SK-N-SH (cell line): ENCODE measurements around the gene BTBD9. TPM values are rescaled to one million over a fixed set of nuclear protein-coding genes. Genes with fewer than 3 reads are reported as not detected.

ENCODE experiments used
- CTCF ChIA-PET: fragments of 300-600, 350-600 bp; formaldehyde crosslinking; extraction: SDS; loops from one replicate; lab custom pipeline; 2021; lab: Yijun Ruan, JAX
- POLR2A ChIA-PET: fragments of 350-600 bp; sonication (Branson Sonifier 250); formaldehyde crosslinking; extraction: SDS; loops from one replicate; lab custom pipeline; 2020; ENCODE audit warnings: antibody characterized with exemption, inconsistent platforms; lab: Yijun Ruan, JAX
- DNase-seq: peaks from one replicate; pipeline ENCODE4 v3.0.0; 2012
- H2AFZ ChIP-seq: fragments of 200-600 bp; sonication (generic); 2 replicates; pipeline ENCODE4 v1.8.1; 2016; ENCODE audit warnings: antibody characterized with exemption, mild to moderate bottlenecking, low read depth
- H3F3A ChIP-seq: fragments of 200-600 bp; sonication (generic); replicated peaks from 2 replicates; pipeline ENCODE3; 2016; ENCODE audit warnings: antibody characterized with exemption, mild to moderate bottlenecking; ENCODE audit not compliant: insufficient read depth
- H3K27ac ChIP-seq, 2 experiments: fragments of 200-500 bp in 1 of 2; fragments of 200-600 bp in 1 of 2; sonication (Bioruptor generic) in 1 of 2; sonication (generic), shearing (Covaris generic) in 1 of 2; 2 replicates each; pipeline versions ENCODE4 v1.5.1 to v1.6.1; 2014 to 2016; ENCODE audit warnings: low read depth in 2 of 2, inconsistent platforms in 1 of 2, low read length in 1 of 2, mild to moderate bottlenecking in 1 of 2, mixed read lengths in 1 of 2
- H3K27me3 ChIP-seq: fragments of 200-600 bp; sonication (generic), shearing (Covaris generic); 2 replicates; pipeline ENCODE4 v1.6.1; 2016; ENCODE audit warnings: mixed run types; ENCODE audit not compliant: insufficient read depth
- H3K36me3 ChIP-seq, 2 experiments: fragments of 200-500 bp in 1 of 2; fragments of 200-600 bp in 1 of 2; sonication (Bioruptor generic) in 1 of 2; sonication (generic) in 1 of 2; replicated peaks in 1 of 2; 2 replicates each; pipeline versions ENCODE3 to v1.5.1; 2014 to 2016; ENCODE audit warnings: low read length in 1 of 2, mild to moderate bottlenecking in 1 of 2; ENCODE audit not compliant: insufficient read depth in 2 of 2, control insufficient read depth in 1 of 2
- H3K4me1 ChIP-seq, 2 experiments: fragments of 200-500 bp in 1 of 2; fragments of 200-600 bp in 1 of 2; sonication (Bioruptor generic) in 1 of 2; sonication (generic), shearing (Covaris generic) in 1 of 2; 2 replicates each; pipeline versions ENCODE4 v1.5.1 to v1.6.1; 2014 to 2016; ENCODE audit warnings: low read depth in 1 of 2, low read length in 1 of 2, mixed run types in 1 of 2; ENCODE audit not compliant: insufficient read depth in 2 of 2, control insufficient read depth in 1 of 2
- H3K4me2 ChIP-seq: fragments of 200-600 bp; sonication (generic), shearing (Covaris generic); 2 replicates; pipeline ENCODE4 v1.6.1; 2017; ENCODE audit warnings: mixed run types
- H3K4me3 ChIP-seq, 2 experiments: fragments of 200-500 bp in 1 of 2; fragments of 200-600 bp in 1 of 2; sonication (Bioruptor generic) in 1 of 2; sonication (generic), shearing (Covaris generic) in 1 of 2; 2 replicates each; pipeline versions ENCODE4 v1.5.1 to v1.8.1; 2014 to 2016; ENCODE audit warnings: low read depth in 2 of 2, inconsistent platforms in 1 of 2, low read length in 1 of 2, mild to moderate bottlenecking in 1 of 2, mixed read lengths in 1 of 2, moderate library complexity in 1 of 2
- H3K79me2 ChIP-seq: fragments of 200-600 bp; sonication (generic); 2 replicates; pipeline ENCODE4 v1.8.1; 2017; ENCODE audit warnings: mild to moderate bottlenecking; ENCODE audit not compliant: insufficient read depth
- H3K9ac ChIP-seq: fragments of 200-600 bp; sonication (generic); 2 replicates; pipeline ENCODE4 v1.6.1; 2017; ENCODE audit warnings: mixed run types
- H3K9me2 ChIP-seq: fragments of 200-600 bp; sonication (generic); 2 replicates; pipeline ENCODE4 v1.6.1; 2017; ENCODE audit warnings: mixed run types
- H3K9me3 ChIP-seq: fragments of 200-600 bp; sonication (generic); 2 replicates; pipeline ENCODE4 v1.6.1; 2017; ENCODE audit warnings: mixed run types, mild to moderate bottlenecking, moderate library complexity
- H4K20me1 ChIP-seq: fragments of 200-600 bp; sonication (generic); 2 replicates; pipeline ENCODE4 v1.6.1; 2017; ENCODE audit warnings: mild to moderate bottlenecking, mixed run types; ENCODE audit not compliant: insufficient read depth
- CHD2 ChIP-seq: fragments of 150-350 bp; IDR thresholded peaks from 2 replicates; pipeline ENCODE4 v1.6.1; 2018; ENCODE audit warnings: low read length; ENCODE audit not compliant: partially characterized antibody
- CTCF ChIP-seq: fragments of 200-600 bp; sonication (generic); IDR thresholded peaks from 2 replicates; pipeline ENCODE4 v1.6.1; 2017; ENCODE audit warnings: antibody characterized with exemption, mild to moderate bottlenecking, moderate library complexity
- EP300 ChIP-seq, 2 experiments: IDR thresholded peaks; 2 replicates each; pipeline versions ENCODE4 v1.4.0 to v1.6.1; 2012; ENCODE audit warnings: borderline replicate concordance in 1 of 2, low read depth in 1 of 2, low read length in 1 of 2
- FOSL2 ChIP-seq: IDR thresholded peaks from 2 replicates; pipeline ENCODE4 v1.4.0; 2012; ENCODE audit warnings: low read depth, mild to moderate bottlenecking, moderate library complexity, borderline replicate concordance
- FOXJ3 ChIP-seq: sonication (generic); formaldehyde crosslinking; IDR thresholded peaks from 2 replicates; pipeline ENCODE4 v1.5.1; 2020; ENCODE audit warnings: mild to moderate bottlenecking, missing genetic modification reagents
- FOXM1 ChIP-seq: IDR thresholded peaks from 2 replicates; pipeline ENCODE4 v1.4.0; 2012; ENCODE audit warnings: low read depth, mild to moderate bottlenecking
- GABPA ChIP-seq: IDR thresholded peaks from 2 replicates; pipeline ENCODE4 v1.4.0; 2012; ENCODE audit warnings: low read depth, mild to moderate bottlenecking
- GATA2 ChIP-seq: sonication (generic); formaldehyde crosslinking; IDR thresholded peaks from 2 replicates; pipeline ENCODE4 v1.5.0; 2020; ENCODE audit warnings: mild to moderate bottlenecking, missing genetic modification reagents
- JUND ChIP-seq: IDR thresholded peaks from 2 replicates; pipeline ENCODE4 v1.4.0; 2012
- MXI1 ChIP-seq: IDR thresholded peaks from 2 replicates; pipeline ENCODE4 v1.6.1; 2012; ENCODE audit warnings: mild to moderate bottlenecking, low read depth, low read length, improper control_type of control experiment
- PBX3 ChIP-seq: IDR thresholded peaks from 2 replicates; pipeline ENCODE4; 2012
- POLR2AphosphoS5 ChIP-seq: IDR thresholded peaks from 2 replicates; pipeline ENCODE4 v1.6.1; 2012; ENCODE audit warnings: low read depth, low read length
- RCOR1 ChIP-seq: fragments of 150-350 bp; IDR thresholded peaks from 2 replicates; pipeline ENCODE4 v1.6.1; 2017; ENCODE audit warnings: antibody characterized with exemption, low read length
- RXRA ChIP-seq: IDR thresholded peaks from 2 replicates; pipeline ENCODE4 v1.4.0; 2012; ENCODE audit warnings: low read depth, mild to moderate bottlenecking, borderline replicate concordance
- TAF1 ChIP-seq: IDR thresholded peaks from 2 replicates; pipeline ENCODE4 v1.6.1; 2012; ENCODE audit warnings: low read depth, mild to moderate bottlenecking, low read length, moderate library complexity, borderline replicate concordance
- TCF12 ChIP-seq: IDR thresholded peaks from 2 replicates; pipeline ENCODE4 v1.4.0; 2012
- TEAD4 ChIP-seq: IDR thresholded peaks from 2 replicates; pipeline ENCODE4 v1.4.0; 2012; ENCODE audit warnings: mild to moderate bottlenecking, borderline replicate concordance; ENCODE audit not compliant: insufficient read depth
- YY1 ChIP-seq: IDR thresholded peaks from 2 replicates; pipeline ENCODE4 v1.4.0; 2012; ENCODE audit warnings: low read depth, mild to moderate bottlenecking
- WGBS: methylation state at CpG from one replicate; pipeline ENCODE4 v1.1.6; 2017; ENCODE audit warnings: low lambda C conversion rate; 5-methylcytosine and 5-hydroxymethylcytosine counted together
- polyA plus RNA-seq, 3 experiments: library from polyadenylated mRNA; depleted of rRNA; stranded (reverse); fragments of >200 nt; gene quantifications; 2 replicates each; pipeline ENCODE4 v1.2.3, GENCODE V29; 2012
- TF ChIP-seq, protein P1 (sequence below): fragments of 150-350 bp; IDR thresholded peaks from 2 replicates; pipeline ENCODE4 v1.6.1; 2016; ENCODE audit warnings: mild to moderate bottlenecking, low read depth, low read length

BTBD9 gene
- polyA plus RNA-seq, 1 of the 3 experiments (the other 2 are of a cell fraction) = 2.2 TPM

- TF ChIP-seq CTCF (no peak), EP300 (IDR thresholded peaks at IDR 0.05; ENCODE audit: borderline replicate concordance in 1 of 2, low read depth in 1 of 2, low read length in 1 of 2) (no peak)
Observed at GRCh38 chr6:38612143-38612965, 27.4 kb downstream of the BTBD9 start (continued).

- Histone ChIP-seq H3K79me2 (no peaks in the 10 kb centered on the region), H3K4me2 (no peak overlapping the region), H3K9me3 (no peaks in the 10 kb centered on the region), H2AFZ (no peak overlapping the region), H3K4me1 (peaks cover 0 to 4% of the 10 kb centered on the region in 2 experiments; a peak in 1 of 4 replicates), H3K27me3 (no peaks in the 10 kb centered on the region), H3K9me2 (no peaks in the 10 kb centered on the region), H3K4me3 (no peak overlapping the region), H4K20me1 (no peaks in the 10 kb centered on the region), H3K36me3 (no peaks in the 10 kb centered on the region), H3K9ac (no peak overlapping the region), H3K27ac (no peak overlapping the region), H3F3A (no peaks in the 10 kb centered on the region)
- TF ChIP-seq EP300 (IDR thresholded peaks at IDR 0.05; ENCODE audit: borderline replicate concordance in 1 of 2, low read depth in 1 of 2, low read length in 1 of 2) = no peak
- TF ChIP-seq FOXM1 = no peak
- no peak for TF ChIP-seq MXI1
- no peak for TF ChIP-seq JUND
- TF ChIP-seq PBX3 = no peak
- TF ChIP-seq RCOR1 = no peak
- no peak for TF ChIP-seq CTCF
- TF ChIP-seq YY1 = no peak
- TF ChIP-seq, protein P1, sequence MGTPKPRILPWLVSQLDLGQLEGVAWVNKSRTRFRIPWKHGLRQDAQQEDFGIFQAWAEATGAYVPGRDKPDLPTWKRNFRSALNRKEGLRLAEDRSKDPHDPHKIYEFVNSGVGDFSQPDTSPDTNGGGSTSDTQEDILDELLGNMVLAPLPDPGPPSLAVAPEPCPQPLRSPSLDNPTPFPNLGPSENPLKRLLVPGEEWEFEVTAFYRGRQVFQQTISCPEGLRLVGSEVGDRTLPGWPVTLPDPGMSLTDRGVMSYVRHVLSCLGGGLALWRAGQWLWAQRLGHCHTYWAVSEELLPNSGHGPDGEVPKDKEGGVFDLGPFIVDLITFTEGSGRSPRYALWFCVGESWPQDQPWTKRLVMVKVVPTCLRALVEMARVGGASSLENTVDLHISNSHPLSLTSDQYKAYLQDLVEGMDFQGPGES = no peak
- no peak for TF ChIP-seq TAF1
- TF ChIP-seq FOSL2 = no peak
- TF ChIP-seq GATA2 = no peak
- no peak for TF ChIP-seq TEAD4
- no peak for TF ChIP-seq CHD2
- no peak for TF ChIP-seq POLR2AphosphoS5
- no peak for TF ChIP-seq RXRA
- TF ChIP-seq FOXJ3 (CRISPR knock-in tag) = no peak
- no peak for TF ChIP-seq GABPA
- no peak for TF ChIP-seq TCF12
- 87% methylated on average over 6 of the region's 6 CpGs for WGBS
- CTCF ChIA-PET = interaction anchor here (0.6 kb wide), 1 partner anchor 558 kb away, joined by 4 read pairs; no protein-coding TSS in a partner anchor
- no peak for DNase-seq
- POLR2A ChIA-PET = no interaction called here
Observed at GRCh38 chr6:38610050-38610625, 29.6 kb downstream of the BTBD9 start.
